ENCODE measurements around the gene ASCL2.

ASCL2 gene

GRCh38 chr11:2273311-2273710 lies 2.9 kb upstream of the ASCL2 start:
- no peak for TF ChIP-seq CTCF (IDR thresholded peaks at IDR 0.05; ENCODE audit: control extremely low read depth, extremely low read depth, low read depth, missing control alignments)
- ChIA-PET CTCF (interaction anchor here (2.9 kb wide), 1 partner anchor 32 kb away, joined by 9 read pairs; no protein-coding TSS in a partner anchor), POLR2A (no interaction called here)
- no peak for DNase-seq (ENCODE audit: extremely low spot score)

GRCh38 chr11:2272946-2273280 lies 2.5 kb upstream of the ASCL2 start:
- no peak for DNase-seq (ENCODE audit: extremely low spot score)
- ChIA-PET CTCF (no interaction called here), POLR2A (no interaction called here)
- no peak for TF ChIP-seq CTCF (IDR thresholded peaks at IDR 0.05; ENCODE audit: control extremely low read depth, extremely low read depth, low read depth, missing control alignments)

- CTCF ChIA-PET = no interaction called here
- POLR2A ChIA-PET = no interaction called here
- no peak for DNase-seq (ENCODE audit: extremely low spot score)
- TF ChIP-seq CTCF (IDR thresholded peaks at IDR 0.05; ENCODE audit: control extremely low read depth, extremely low read depth, low read depth, missing control alignments) = no peak
Observed at GRCh38 chr11:2272228-2272945, 2.0 kb upstream of the ASCL2 start.

GRCh38 chr11:2271327-2272227 lies 1.2 kb upstream of the ASCL2 start:
- ChIA-PET POLR2A (no interaction called here), CTCF (no interaction called here)
- no peak for TF ChIP-seq CTCF (IDR thresholded peaks at IDR 0.05; ENCODE audit: control extremely low read depth, extremely low read depth, low read depth, missing control alignments)
- DNase-seq (ENCODE audit: extremely low spot score) = no peak

- ChIA-PET CTCF (no interaction called here), POLR2A (no interaction called here)
- no peak for DNase-seq (ENCODE audit: extremely low spot score)
- TF ChIP-seq CTCF (IDR thresholded peaks at IDR 0.05; ENCODE audit: control extremely low read depth, extremely low read depth, low read depth, missing control alignments) = no peak
Observed at GRCh38 chr11:2271077-2271326, 614 bp upstream of the ASCL2 start.

GRCh38 chr11:2269601-2270321 lies 627 bp downstream of the ASCL2 start:
- DNase-seq (ENCODE audit: extremely low spot score) = no peak
- no peak for TF ChIP-seq CTCF (IDR thresholded peaks at IDR 0.05; ENCODE audit: control extremely low read depth, extremely low read depth, low read depth, missing control alignments)
- CTCF ChIA-PET = no interaction called here
- POLR2A ChIA-PET = no interaction called here
